ENCODE results near the gene ITPR1. TPM values are rescaled to one million over a fixed set of nuclear protein-coding genes. Genes with fewer than 3 reads are reported as not detected.

ITPR1 gene
- total and polyA plus RNA-seq, 4 donors: 3.7 to 39.4 (median 8.2) TPM

GRCh38 chr3:4804161-4805058 is 311.3 kb downstream of the ITPR1 start:
- TF ChIP-seq, protein P1, sequence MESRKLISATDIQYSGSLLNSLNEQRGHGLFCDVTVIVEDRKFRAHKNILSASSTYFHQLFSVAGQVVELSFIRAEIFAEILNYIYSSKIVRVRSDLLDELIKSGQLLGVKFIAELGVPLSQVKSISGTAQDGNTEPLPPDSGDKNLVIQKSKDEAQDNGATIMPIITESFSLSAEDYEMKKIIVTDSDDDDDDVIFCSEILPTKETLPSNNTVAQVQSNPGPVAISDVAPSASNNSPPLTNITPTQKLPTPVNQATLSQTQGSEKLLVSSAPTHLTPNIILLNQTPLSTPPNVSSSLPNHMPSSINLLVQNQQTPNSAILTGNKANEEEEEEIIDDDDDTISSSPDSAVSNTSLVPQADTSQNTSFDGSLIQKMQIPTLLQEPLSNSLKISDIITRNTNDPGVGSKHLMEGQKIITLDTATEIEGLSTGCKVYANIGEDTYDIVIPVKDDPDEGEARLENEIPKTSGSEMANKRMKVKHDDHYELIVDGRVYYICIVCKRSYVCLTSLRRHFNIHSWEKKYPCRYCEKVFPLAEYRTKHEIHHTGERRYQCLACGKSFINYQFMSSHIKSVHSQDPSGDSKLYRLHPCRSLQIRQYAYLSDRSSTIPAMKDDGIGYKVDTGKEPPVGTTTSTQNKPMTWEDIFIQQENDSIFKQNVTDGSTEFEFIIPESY (IDR thresholded peaks at IDR 0.05): no peak
- no peak for TF ChIP-seq HNF4G (IDR thresholded peaks at IDR 0.05)
- no peak for TF ChIP-seq HNF4A (conservative IDR thresholded peaks at IDR 0.05)
- TF ChIP-seq FOXA1 (IDR thresholded peaks at IDR 0.05): no peak
- TF ChIP-seq EGR1 (IDR thresholded peaks at IDR 0.05; ENCODE audit: low read depth in 2 of 2): no peak
- TF ChIP-seq SP1 (IDR thresholded peaks at IDR 0.05): no peak
- TF ChIP-seq FOXA2 (IDR thresholded peaks at IDR 0.05): no peak
- TF ChIP-seq, protein P2, sequence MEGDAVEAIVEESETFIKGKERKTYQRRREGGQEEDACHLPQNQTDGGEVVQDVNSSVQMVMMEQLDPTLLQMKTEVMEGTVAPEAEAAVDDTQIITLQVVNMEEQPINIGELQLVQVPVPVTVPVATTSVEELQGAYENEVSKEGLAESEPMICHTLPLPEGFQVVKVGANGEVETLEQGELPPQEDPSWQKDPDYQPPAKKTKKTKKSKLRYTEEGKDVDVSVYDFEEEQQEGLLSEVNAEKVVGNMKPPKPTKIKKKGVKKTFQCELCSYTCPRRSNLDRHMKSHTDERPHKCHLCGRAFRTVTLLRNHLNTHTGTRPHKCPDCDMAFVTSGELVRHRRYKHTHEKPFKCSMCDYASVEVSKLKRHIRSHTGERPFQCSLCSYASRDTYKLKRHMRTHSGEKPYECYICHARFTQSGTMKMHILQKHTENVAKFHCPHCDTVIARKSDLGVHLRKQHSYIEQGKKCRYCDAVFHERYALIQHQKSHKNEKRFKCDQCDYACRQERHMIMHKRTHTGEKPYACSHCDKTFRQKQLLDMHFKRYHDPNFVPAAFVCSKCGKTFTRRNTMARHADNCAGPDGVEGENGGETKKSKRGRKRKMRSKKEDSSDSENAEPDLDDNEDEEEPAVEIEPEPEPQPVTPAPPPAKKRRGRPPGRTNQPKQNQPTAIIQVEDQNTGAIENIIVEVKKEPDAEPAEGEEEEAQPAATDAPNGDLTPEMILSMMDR (IDR thresholded peaks at IDR 0.05; ENCODE audit: low read depth, low read length, missing input control): no peak
- no peak for TF ChIP-seq REST (IDR thresholded peaks at IDR 0.05)
- no peak for TF ChIP-seq RAD21 (IDR thresholded peaks at IDR 0.05)
- no peak for TF ChIP-seq MAX (IDR thresholded peaks at IDR 0.05)
- TF ChIP-seq GABPA (IDR thresholded peaks at IDR 0.05 in 1 of 2, conservative IDR thresholded peaks at IDR 0.05 in 1 of 2): no peak
- TF ChIP-seq JUND (IDR thresholded peaks at IDR 0.05): no peak
- TF ChIP-seq YY1 (IDR thresholded peaks at IDR 0.05): no peak
- 96% methylated on average over 14 of the region's 14 CpGs for WGBS
- H3K9ac ChIP-seq (ENCODE audit: low read depth in 1 of 2, low read length in 2 of 2): no peak overlapping the region
- H3K9me3 ChIP-seq (ENCODE audit: control insufficient read depth in 4 of 4, low read length in 3 of 4): no peaks in the 10 kb centered on the region
- H3K27me3 ChIP-seq (ENCODE audit: control insufficient read depth in 4 of 4, insufficient read depth in 4 of 4, low read length in 3 of 4): no peaks in the 10 kb centered on the region
- H3K4me3 ChIP-seq (ENCODE audit: low read depth in 1 of 3, low read length in 3 of 3): no peak overlapping the region
- H3K4me1 ChIP-seq (ENCODE audit: control insufficient read depth in 4 of 4, insufficient read depth in 4 of 4, low read length in 3 of 4): peaks cover 2 to 36% (median 9%) of the 10 kb centered on the region in 4 donors
- peaks cover 0 to 3% (median 0%) of the 10 kb centered on the region in 4 donors for H3K36me3 ChIP-seq (ENCODE audit: control insufficient read depth in 4 of 4, insufficient read depth in 3 of 4, low read depth in 1 of 4, low read length in 3 of 4)
- DNase-seq (ENCODE audit: low spot score): no peak
- H3K27ac ChIP-seq (ENCODE audit: low read depth in 1 of 2, low read length in 2 of 2): no peak overlapping the region

- DNase-seq (ENCODE audit: low spot score): no peak
- H3K27ac ChIP-seq (ENCODE audit: low read depth in 1 of 2, low read length in 2 of 2): no peak overlapping the region
- no peak overlapping the region for H3K4me3 ChIP-seq (ENCODE audit: low read depth in 1 of 3, low read length in 3 of 3)
- 85% methylated on average over 7 of the region's 7 CpGs for WGBS
- TF ChIP-seq FOXA2 (IDR thresholded peaks at IDR 0.05) (no peak), GABPA (IDR thresholded peaks at IDR 0.05 in 1 of 2, conservative IDR thresholded peaks at IDR 0.05 in 1 of 2) (no peak), SP1 (IDR thresholded peaks at IDR 0.05) (no peak), REST (IDR thresholded peaks at IDR 0.05) (no peak), MAX (IDR thresholded peaks at IDR 0.05) (no peak), FOXA1 (IDR thresholded peaks at IDR 0.05) (no peak), HNF4G (IDR thresholded peaks at IDR 0.05) (no peak), RAD21 (IDR thresholded peaks at IDR 0.05) (no peak), TAF1 (conservative IDR thresholded peaks at IDR 0.05) (no peak), ATF3 (IDR thresholded peaks at IDR 0.05) (no peak), NR2F2 (IDR thresholded peaks at IDR 0.05) (no peak), HNF4A (conservative IDR thresholded peaks at IDR 0.05) (no peak), JUND (IDR thresholded peaks at IDR 0.05) (no peak)
- H3K36me3 ChIP-seq (ENCODE audit: control insufficient read depth in 4 of 4, insufficient read depth in 3 of 4, low read depth in 1 of 4, low read length in 3 of 4): peaks cover 0 to 3% (median 0%) of the 10 kb centered on the region in 4 donors
- H3K9me3 ChIP-seq (ENCODE audit: control insufficient read depth in 4 of 4, low read length in 3 of 4): no peaks in the 10 kb centered on the region
- H3K9ac ChIP-seq (ENCODE audit: low read depth in 1 of 2, low read length in 2 of 2): no peak overlapping the region
- H3K27me3 ChIP-seq (ENCODE audit: control insufficient read depth in 4 of 4, insufficient read depth in 4 of 4, low read length in 3 of 4): no peaks in the 10 kb centered on the region
- H3K4me1 ChIP-seq (ENCODE audit: control insufficient read depth in 4 of 4, insufficient read depth in 4 of 4, low read length in 3 of 4): peaks cover 0 to 25% (median 3%) of the 10 kb centered on the region in 4 donors
These were observed 312.5 kb downstream of the ITPR1 start for GRCh38 chr3:4805662-4806061.
